Measurements from ENCODE around the gene LASP1.
"Not testable (repeated sequence)": the region's sequence is repeated elsewhere in the genome, so short reads cannot be mapped to it uniquely, and the experiment has no call there.

LASP1 gene

GRCh38 chr17:38869526-38870258 lies at the start of gene LASP1:
LASP1 (plus strand) TSS chr17:38870058; CDS start chr17:38870190, 132 bp downstream.
- DNase-seq: peak; percentile 62

GRCh38 chr17:38824899-38825761 lies 44.7 kb upstream of the LASP1 start, which contains the start of gene CWC25:
CWC25 (minus strand) TSS chr17:38825321; CDS start chr17:38825183, 138 bp downstream.
- DNase-seq: peak; percentile 89

DNA sequence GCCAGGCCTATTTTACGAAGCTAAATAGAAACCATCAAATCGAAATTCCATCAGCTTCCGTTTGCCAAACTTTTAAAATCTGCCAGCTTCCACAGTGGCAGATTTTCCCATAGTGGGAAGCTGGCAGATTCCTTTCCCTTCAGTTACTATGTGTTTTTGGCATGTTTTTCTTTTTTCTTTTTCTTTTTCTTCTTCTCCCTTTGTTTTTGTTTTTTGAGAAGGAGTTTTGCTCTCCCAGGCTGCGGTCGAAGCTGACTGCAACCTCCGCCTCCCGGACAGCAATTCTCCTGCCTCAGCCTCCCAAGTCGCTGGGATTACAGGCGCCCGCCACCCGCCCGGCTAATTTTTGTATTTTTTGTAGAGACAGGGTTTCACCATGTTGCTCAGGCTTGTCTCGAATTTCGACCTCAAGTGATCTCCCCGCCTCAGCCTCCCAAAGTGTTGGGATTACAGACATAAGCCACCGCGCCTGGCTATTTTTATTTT lies 44.1 kb upstream of the LASP1 start:
- DNase-seq: no peak

GRCh38 chr17:38844261-38844757 lies 25.5 kb upstream of the LASP1 start:
- no peak for DNase-seq

GRCh38 chr17:38848557-38848891 lies 21.3 kb upstream of the LASP1 start:
- DNase-seq: no peak

GRCh38 chr17:38848939-38849605 lies 20.8 kb upstream of the LASP1 start:
- no peak for DNase-seq

DNA sequence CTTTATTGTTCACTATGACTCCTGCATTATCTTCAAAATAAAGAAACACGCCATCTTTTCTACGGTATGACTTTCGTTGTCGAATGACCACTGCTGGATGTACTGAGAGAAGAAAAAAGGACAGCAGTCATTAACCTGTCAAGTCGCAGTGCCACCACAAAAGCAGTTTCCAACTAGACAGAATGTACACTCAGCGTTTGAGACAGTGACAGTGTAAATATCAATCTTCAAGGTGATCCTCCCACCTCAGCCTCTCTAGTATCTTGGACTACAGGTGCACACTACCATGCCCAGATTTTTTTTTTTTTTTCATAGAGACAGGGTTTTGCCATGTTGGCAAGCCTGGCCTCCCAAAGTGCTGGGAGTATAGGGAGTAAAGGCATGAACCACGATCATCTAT lies 19.5 kb upstream of the LASP1 start:
- DNase-seq: no peak

DNA sequence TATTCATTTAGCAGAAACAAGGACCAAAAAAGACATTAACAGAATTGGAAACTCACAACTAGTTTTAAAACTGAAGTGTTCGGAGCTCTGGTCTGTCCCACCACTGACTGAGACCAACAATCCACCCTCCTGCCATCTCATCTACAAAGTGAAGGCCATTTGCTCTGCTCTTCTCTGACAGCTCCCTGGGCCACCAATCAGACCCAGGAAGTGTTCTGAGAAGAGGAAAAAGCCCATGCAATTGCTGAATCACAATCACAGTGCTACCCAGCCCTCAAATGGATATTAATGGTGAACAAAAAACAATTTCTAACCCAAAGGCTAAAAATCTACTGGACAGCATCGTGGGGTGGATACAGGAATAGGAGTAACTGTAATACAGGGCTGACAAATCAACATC lies 18.4 kb upstream of the LASP1 start:
- DNase-seq: no peak

DNA sequence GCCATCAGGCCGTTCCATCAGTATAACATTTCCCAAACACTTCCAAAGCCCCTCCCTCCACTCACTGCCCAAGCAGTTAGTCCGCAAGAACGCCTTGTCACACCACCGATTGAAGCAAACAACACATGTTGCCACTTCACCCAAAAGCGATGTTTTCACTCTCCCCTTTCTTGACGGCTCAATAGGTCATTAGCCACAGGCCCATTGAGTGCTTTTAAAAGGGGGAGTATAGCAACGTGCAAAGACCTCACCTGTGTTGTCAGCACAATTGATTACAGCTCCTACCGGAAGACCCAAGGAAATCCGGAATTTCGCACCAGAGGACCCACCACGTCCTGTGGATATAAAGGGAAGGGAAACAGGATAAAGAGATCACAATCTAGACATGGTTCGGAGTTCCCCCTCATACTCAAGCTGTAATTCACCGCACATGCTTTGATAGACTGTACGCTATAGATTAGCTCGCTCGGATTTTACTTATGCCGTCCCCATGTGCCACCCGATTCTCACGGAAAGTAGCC lies 17.0 kb upstream of the LASP1 start:
- DNase-seq: no peak

DNA sequence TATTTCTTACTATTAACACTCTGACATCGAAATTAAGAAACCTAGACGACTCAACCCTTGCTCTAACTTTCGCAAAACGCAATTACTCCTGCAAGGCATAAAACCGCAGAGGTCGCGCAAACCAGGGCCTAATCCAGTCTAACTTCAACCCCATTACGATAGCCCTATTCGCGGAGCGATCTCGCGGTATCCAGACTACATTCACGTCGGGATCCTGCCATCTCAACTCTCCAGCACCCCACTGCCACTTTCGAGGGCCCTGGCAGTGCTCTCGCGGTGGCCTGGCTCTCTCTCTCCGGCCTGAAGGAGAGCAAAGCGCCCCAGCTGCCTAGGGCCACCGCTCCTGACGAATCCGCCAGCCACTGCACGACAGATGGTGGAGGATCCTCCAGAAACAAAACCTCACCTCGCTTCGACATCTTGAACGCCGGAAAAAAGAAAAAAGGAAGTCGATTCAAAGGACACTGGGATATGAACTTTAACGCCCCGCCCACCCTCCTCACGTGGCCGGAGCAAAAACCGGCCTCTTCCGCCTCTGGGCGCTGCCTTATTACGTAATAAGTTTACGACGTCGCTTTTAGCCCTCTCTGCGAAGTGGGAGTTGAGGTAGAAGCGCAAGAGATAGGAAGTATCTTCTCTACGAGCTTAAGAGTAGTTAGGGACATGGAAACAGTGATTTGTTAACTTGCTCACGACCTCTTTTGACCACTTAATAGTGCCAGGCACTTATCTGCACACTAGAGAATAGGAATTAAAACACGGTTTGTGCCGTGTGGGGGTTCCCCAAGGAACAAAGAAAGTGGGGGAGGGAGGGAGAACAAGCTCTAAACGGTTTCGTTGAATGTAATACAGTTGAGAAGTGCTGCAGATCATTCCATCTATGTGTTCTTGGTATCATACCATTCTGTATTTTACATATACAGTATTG lies 16.3 kb upstream of the LASP1 start, which contains the start of gene RPL23:
Gene RPL23, minus strand, starts transcription at position 430 of the 928 bp plus-strand sequence. Its CDS starts 11 bp downstream, at position 419.
- peak; percentile 96 for DNase-seq

- DNase-seq: not testable (repeated sequence)
These were observed 14.7 kb upstream of the LASP1 start for GRCh38 chr17:38855101-38855714.

- DNase-seq: no peak
These were observed 12.6 kb upstream of the LASP1 start for GRCh38 chr17:38857271-38857670.

GRCh38 chr17:38861399-38861843 lies 8.4 kb upstream of the LASP1 start:
- peak; percentile 73 for DNase-seq

- no peak for DNase-seq
These were observed 5.0 kb upstream of the LASP1 start for GRCh38 chr17:38864636-38865398.

DNA sequence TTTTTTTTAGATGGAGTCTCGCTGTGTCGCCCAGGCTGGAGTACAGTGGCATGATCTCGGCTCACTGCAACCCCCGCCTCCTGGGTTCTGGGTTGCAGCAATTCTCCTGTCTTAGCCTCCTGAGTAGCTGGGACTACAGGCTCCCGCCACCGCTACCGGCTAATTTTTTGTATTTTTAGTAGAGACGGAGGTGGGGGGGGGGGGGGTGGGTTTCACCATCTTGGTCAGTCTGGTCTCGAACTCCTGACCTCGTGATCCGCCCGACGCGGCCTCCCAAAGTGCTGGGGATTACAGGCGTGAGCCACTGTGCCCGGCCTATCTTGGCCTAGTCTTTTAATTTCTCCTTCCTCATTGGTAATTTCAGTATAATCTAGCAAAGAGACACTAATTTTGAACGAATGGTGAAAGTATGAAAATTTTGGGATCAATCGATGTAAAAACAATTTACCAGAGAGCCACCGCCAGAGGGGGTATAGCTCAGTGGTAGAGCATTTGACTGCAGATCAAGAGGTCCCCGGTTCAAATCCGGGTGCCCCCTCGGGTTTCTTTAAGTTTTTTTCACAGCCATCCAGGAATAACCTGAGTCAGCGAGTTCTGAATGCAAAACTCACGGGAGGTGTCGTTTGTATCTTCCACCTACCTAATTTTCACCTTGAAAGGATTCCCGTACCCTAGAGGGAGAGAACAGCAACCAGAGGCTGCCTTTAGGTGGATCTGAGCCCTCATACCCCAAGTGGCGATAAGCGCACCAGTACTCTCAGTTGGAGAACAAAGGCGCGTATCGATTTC lies 2.5 kb upstream of the LASP1 start:
- DNase-seq: peak; percentile 46

DNA sequence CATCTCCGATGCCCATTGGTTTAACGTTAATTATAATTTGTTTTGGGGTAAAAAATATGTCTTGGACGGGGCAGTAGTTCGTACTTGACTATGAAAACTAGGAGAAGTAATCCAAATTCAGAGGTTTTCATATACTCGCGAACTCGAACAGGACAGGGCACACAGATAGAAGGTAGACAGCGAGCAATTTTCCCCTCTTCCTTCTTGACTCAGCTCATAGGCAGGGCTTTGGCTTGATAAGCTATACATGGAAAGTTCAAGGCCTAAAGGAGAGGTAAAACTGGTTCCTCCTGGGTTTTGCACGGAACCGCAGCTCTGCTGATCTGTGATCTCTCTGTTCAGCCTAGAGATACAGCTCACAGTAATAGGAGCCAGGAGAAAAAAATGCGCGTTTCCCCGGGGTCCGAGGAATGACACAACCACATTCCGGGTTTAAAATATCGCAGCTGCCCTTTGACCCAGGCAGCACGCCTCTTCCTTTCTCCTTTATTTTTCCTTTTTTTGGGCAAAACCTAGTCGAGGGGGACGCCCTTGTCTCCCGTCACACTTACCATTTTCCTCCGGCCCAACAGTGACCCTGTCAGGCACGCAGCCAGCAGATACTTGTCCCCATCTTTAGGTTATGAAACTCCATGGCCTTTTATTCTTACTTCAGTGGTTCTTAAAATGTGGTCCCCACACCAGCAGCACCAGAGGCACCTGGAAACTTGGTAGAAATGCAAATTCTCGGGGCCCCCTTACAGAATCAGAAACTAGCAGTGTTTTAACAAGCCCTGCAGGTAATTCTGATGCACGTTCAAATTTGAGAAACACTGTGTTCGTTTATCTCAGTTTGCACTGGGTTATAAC lies 1.7 kb upstream of the LASP1 start:
- DNase-seq: no peak

DNA sequence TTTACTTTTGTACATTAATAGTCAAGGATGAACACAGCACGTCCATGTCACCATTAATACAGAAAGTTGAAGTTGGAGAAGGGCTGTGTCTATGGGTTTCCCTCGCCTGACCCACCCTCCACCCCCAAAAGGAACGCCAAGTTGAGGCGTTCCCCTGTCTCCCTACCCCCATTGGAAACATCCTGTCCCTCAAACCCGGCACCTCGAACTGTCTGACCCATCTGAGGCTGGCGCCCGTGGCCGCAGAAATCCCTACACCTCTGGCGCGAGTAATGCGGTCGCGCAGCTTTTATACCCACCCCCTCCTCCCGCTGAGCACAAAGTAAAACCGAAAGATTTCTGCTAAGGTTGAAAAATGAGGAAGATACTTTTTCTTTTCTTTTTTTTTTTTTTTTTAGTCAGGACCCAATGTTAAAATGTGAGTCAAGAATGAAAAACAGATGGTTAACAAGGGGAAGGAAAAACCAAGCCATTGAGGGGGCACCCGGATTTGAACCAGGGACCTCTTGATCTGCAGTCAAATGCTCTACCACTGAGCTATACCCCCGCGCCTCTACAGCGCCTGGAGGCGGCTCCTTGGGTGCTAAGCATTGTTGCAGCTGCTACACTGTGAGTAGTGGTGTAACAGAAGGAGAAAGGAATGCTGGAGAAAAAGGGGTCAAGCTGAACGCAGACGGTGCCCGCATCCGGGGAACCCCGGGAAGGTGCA lies 887 bp upstream of the LASP1 start:
- peak; percentile 70 for DNase-seq
